ENCODE results near the gene ZMAT3.
"Not testable (repeated sequence)": the region's sequence is repeated elsewhere in the genome, so short reads cannot be mapped to it uniquely, and the experiment has no call there.

ZMAT3 gene

GRCh38 chr3:179068779-179069530, 2.7 kb downstream of the ZMAT3 start:
- no peak for DNase-seq (ENCODE audit: low read depth)

- no peak for DNase-seq (ENCODE audit: low read depth)
These were observed 3.8 kb downstream of the ZMAT3 start for GRCh38 chr3:179067839-179068238.

GRCh38 chr3:179067291-179067690, 4.3 kb downstream of the ZMAT3 start:
- DNase-seq (ENCODE audit: low read depth), result no peak

- DNase-seq (ENCODE audit: low read depth), result no peak
These were observed 7.6 kb downstream of the ZMAT3 start for GRCh38 chr3:179063945-179064560.

- DNase-seq (ENCODE audit: low read depth), result no peak
These were observed 15.3 kb downstream of the ZMAT3 start for GRCh38 chr3:179056326-179056725.

- DNase-seq (ENCODE audit: low read depth), result not testable (repeated sequence)
These were observed 17.0 kb downstream of the ZMAT3 start for GRCh38 chr3:179054565-179054964.

GRCh38 chr3:179046497-179047353, 24.9 kb downstream of the ZMAT3 start:
- no peak for DNase-seq (ENCODE audit: low read depth)

- no peak for DNase-seq (ENCODE audit: low read depth)
These were observed 25.7 kb downstream of the ZMAT3 start for GRCh38 chr3:179045719-179046402.

- not testable (repeated sequence) for DNase-seq (ENCODE audit: low read depth)
These were observed 32.7 kb downstream of the ZMAT3 start for GRCh38 chr3:179038899-179039251.

- DNase-seq (ENCODE audit: low read depth), result no peak
These were observed 33.3 kb downstream of the ZMAT3 start for GRCh38 chr3:179038216-179038898.

GRCh38 chr3:179037351-179037750, 34.3 kb downstream of the ZMAT3 start:
- peak; percentile 61 for DNase-seq (ENCODE audit: low read depth)

- no peak for DNase-seq (ENCODE audit: low read depth)
These were observed 34.8 kb downstream of the ZMAT3 start for GRCh38 chr3:179036626-179037300.

- DNase-seq (ENCODE audit: low read depth), result no peak
These were observed 35.4 kb downstream of the ZMAT3 start for GRCh38 chr3:179036226-179036625.

GRCh38 chr3:179035232-179035631, 36.4 kb downstream of the ZMAT3 start:
- DNase-seq (ENCODE audit: low read depth), result no peak

GRCh38 chr3:179033304-179033657, 38.3 kb downstream of the ZMAT3 start:
- not testable (repeated sequence) for DNase-seq (ENCODE audit: low read depth)

GRCh38 chr3:179032454-179033303, 38.9 kb downstream of the ZMAT3 start:
- DNase-seq (ENCODE audit: low read depth), result not testable (repeated sequence)

GRCh38 chr3:179029096-179029495, 42.5 kb downstream of the ZMAT3 start:
- DNase-seq (ENCODE audit: low read depth), result no peak

- DNase-seq (ENCODE audit: low read depth), result no peak
These were observed 43.2 kb downstream of the ZMAT3 start for GRCh38 chr3:179028408-179028807.

- DNase-seq (ENCODE audit: low read depth), result no peak
These were observed 44.2 kb downstream of the ZMAT3 start for GRCh38 chr3:179027326-179027900.

- DNase-seq (ENCODE audit: low read depth), result no peak
These were observed 45.0 kb downstream of the ZMAT3 start for GRCh38 chr3:179026636-179027035.

Measured in GM04503 (cell line).